Measurements from ENCODE around the gene LBH. TPM values are rescaled to one million over a fixed set of nuclear protein-coding genes. Genes with fewer than 3 reads are reported as not detected.
A peak's percentile ranks its signal among the peaks of the same experiment; 100 is the strongest.

LBH gene
- total RNA-seq, 4 donors from 2014 or later, result 2.4 to 22.7 (median 17.6) TPM

GRCh38 chr2:30224151-30224550 is 7.2 kb upstream of the LBH start:
- Histone ChIP-seq H3K36me3 (no peaks in the 10 kb centered on the region), H3K27ac (peak overlapping the region in 2 of 4 donors; percentile 0 to 3), H3K27me3 (no peaks in the 10 kb centered on the region), H3K4me1 (peaks cover 12 to 45% (median 13%) of the 10 kb centered on the region in 3 donors), H3K9me3 (no peaks in the 10 kb centered on the region), H3K4me3 (no peak overlapping the region)
- no peak for DNase-seq
- intact Hi-C loops (cut with DNase I), result no loop called here
- TF ChIP-seq CTCF (IDR thresholded peaks at IDR 0.05), result no peak
- no peak for TF ChIP-seq POLR2A (IDR thresholded peaks at IDR 0.05)

GRCh38 chr2:30225131-30225762 is 6.1 kb upstream of the LBH start:
- TF ChIP-seq POLR2A (IDR thresholded peaks at IDR 0.05) (no peak), CTCF (IDR thresholded peaks at IDR 0.05) (peak in 1 of 6 experiments; percentile 10)
- no peak for DNase-seq

GRCh38 chr2:30226144-30227032 is 4.9 kb upstream of the LBH start:
- DNase-seq, result no peak
- H3K27me3 ChIP-seq, result peaks cover 0 to 13% (median 0%) of the 10 kb centered on the region in 4 donors
- 66 to 68% methylated on average over 6 to 8 of the region's 10 CpGs for WGBS, 2 donors
- H3K4me1 ChIP-seq, result peaks cover 12 to 57% (median 13%) of the 10 kb centered on the region in 3 donors
- no peak overlapping the region for H3K4me3 ChIP-seq
- TF ChIP-seq CTCF (IDR thresholded peaks at IDR 0.05), result no peak
- TF ChIP-seq POLR2A (IDR thresholded peaks at IDR 0.05), result no peak
- H3K27ac ChIP-seq, result peak overlapping the region; percentile 50 to 87 (median 68)
- H3K9me3 ChIP-seq, result no peaks in the 10 kb centered on the region
- no peaks in the 10 kb centered on the region for H3K36me3 ChIP-seq
- intact Hi-C loops (cut with DNase I), result no loop called here

More at GRCh38 chr2:30225131-30225762, 6.1 kb upstream of the LBH start:
- 8 to 14% methylated on average over 7 to 8 of the region's 8 CpGs for WGBS, 2 donors
- H3K9me3 ChIP-seq, result no peaks in the 10 kb centered on the region
- peak overlapping the region; percentile 50 to 87 (median 68) for H3K27ac ChIP-seq
- H3K27me3 ChIP-seq, result peaks cover 0 to 1% (median 0%) of the 10 kb centered on the region in 4 donors
- no peaks in the 10 kb centered on the region for H3K36me3 ChIP-seq
- peak overlapping the region in 3 of 4 donors; percentile 17 to 60 (median 29) for H3K4me3 ChIP-seq
- peaks cover 12 to 48% (median 13%) of the 10 kb centered on the region in 3 donors for H3K4me1 ChIP-seq
- intact Hi-C loops (cut with DNase I), result no loop called here

- H3K9me3 ChIP-seq, result no peaks in the 10 kb centered on the region
- TF ChIP-seq POLR2A (IDR thresholded peaks at IDR 0.05), result no peak
- no peak for TF ChIP-seq CTCF (IDR thresholded peaks at IDR 0.05)
- peak overlapping the region in 1 of 4 donors; percentile 30 for H3K27ac ChIP-seq
- peaks cover 17 to 67% (median 28%) of the 10 kb centered on the region in 3 donors for H3K4me1 ChIP-seq
- whole genome bisulfite sequencing, 2 donors, result 90% methylated on average over 3 of the region's 3 CpGs; no CpG with 5 or more reads in 1 of the 2 donors
- no peaks in the 10 kb centered on the region for H3K36me3 ChIP-seq
- intact Hi-C loops (cut with DNase I), result no loop called here
- peaks cover 0 to 44% (median 0%) of the 10 kb centered on the region in 4 donors for H3K27me3 ChIP-seq
- DNase-seq, result no peak
- no peak overlapping the region for H3K4me3 ChIP-seq
Observed at GRCh38 chr2:30229596-30229995, 1.7 kb upstream of the LBH start.
